ENCODE data around the gene GNB1L.
"Not testable (repeated sequence)": the region's sequence is repeated elsewhere in the genome, so short reads cannot be mapped to it uniquely, and the experiment has no call there.

GNB1L gene

GRCh38 chr22:19886605-19887255, 32.1 kb upstream of the GNB1L start:
- no peaks in the 10 kb centered on the region for H3K9me3 ChIP-seq
- peak overlapping the region; percentile 96 for H3K27ac ChIP-seq
- no peaks in the 10 kb centered on the region for H3K36me3 ChIP-seq
- TF ChIP-seq CTCF (IDR thresholded peaks at IDR 0.05), result peak; percentile 30
- peaks cover 41 to 47% of the 10 kb centered on the region in 2 experiments for H3K4me1 ChIP-seq (ENCODE audit: control insufficient read depth in 1 of 2, insufficient read depth in 1 of 2, low read depth in 1 of 2, low read length in 1 of 2)
- no peaks in the 10 kb centered on the region for H3K27me3 ChIP-seq
- peak overlapping the region; percentile 40 to 53 for H3K4me3 ChIP-seq (ENCODE audit: low read depth in 1 of 2, low read length in 1 of 2)

- H3K27me3 ChIP-seq, result no peaks in the 10 kb centered on the region
- peaks cover 34 to 40% of the 10 kb centered on the region in 2 experiments for H3K4me1 ChIP-seq (ENCODE audit: control insufficient read depth in 1 of 2, insufficient read depth in 1 of 2, low read depth in 1 of 2, low read length in 1 of 2)
- peak overlapping the region; percentile 40 to 53 for H3K4me3 ChIP-seq (ENCODE audit: low read depth in 1 of 2, low read length in 1 of 2)
- no peak for TF ChIP-seq CTCF (IDR thresholded peaks at IDR 0.05)
- no peaks in the 10 kb centered on the region for H3K36me3 ChIP-seq
- peak overlapping the region; percentile 96 for H3K27ac ChIP-seq
- H3K9me3 ChIP-seq, result no peaks in the 10 kb centered on the region
Measured at GRCh38 chr22:19885841-19886592, 31.3 kb upstream of the GNB1L start.

GRCh38 chr22:19884954-19885751, 30.5 kb upstream of the GNB1L start:
- TF ChIP-seq CTCF (IDR thresholded peaks at IDR 0.05), result no peak
- Histone ChIP-seq H3K36me3 (no peaks in the 10 kb centered on the region), H3K27me3 (no peaks in the 10 kb centered on the region), H3K27ac (peak overlapping the region; percentile 96), H3K4me1 (ENCODE audit: control insufficient read depth in 1 of 2, insufficient read depth in 1 of 2, low read depth in 1 of 2, low read length in 1 of 2) (peaks cover 29 to 33% of the 10 kb centered on the region in 2 experiments), H3K9me3 (no peaks in the 10 kb centered on the region), H3K4me3 (ENCODE audit: low read depth in 1 of 2, low read length in 1 of 2) (no peak overlapping the region)

GRCh38 chr22:19884161-19884953, 29.7 kb upstream of the GNB1L start:
- no peaks in the 10 kb centered on the region for H3K36me3 ChIP-seq
- no peak for TF ChIP-seq CTCF (IDR thresholded peaks at IDR 0.05)
- H3K27ac ChIP-seq, result no peak overlapping the region
- no peak overlapping the region for H3K4me3 ChIP-seq (ENCODE audit: low read depth in 1 of 2, low read length in 1 of 2)
- H3K27me3 ChIP-seq, result no peaks in the 10 kb centered on the region
- peaks cover 29 to 33% of the 10 kb centered on the region in 2 experiments for H3K4me1 ChIP-seq (ENCODE audit: control insufficient read depth in 1 of 2, insufficient read depth in 1 of 2, low read depth in 1 of 2, low read length in 1 of 2)
- H3K9me3 ChIP-seq, result no peaks in the 10 kb centered on the region

GRCh38 chr22:19883446-19883845, 28.8 kb upstream of the GNB1L start:
- H3K4me1 ChIP-seq (ENCODE audit: control insufficient read depth in 1 of 2, insufficient read depth in 1 of 2, low read depth in 1 of 2, low read length in 1 of 2), result peaks cover 29 to 33% of the 10 kb centered on the region in 2 experiments
- H3K27ac ChIP-seq; H3K9me3 ChIP-seq; H3K36me3 ChIP-seq; H3K4me3 ChIP-seq (ENCODE audit: low read depth in 1 of 2, low read length in 1 of 2); H3K27me3 ChIP-seq: not testable (repeated sequence)
